ENCODE results near the gene SMIM43. TPM values are rescaled to one million over a fixed set of nuclear protein-coding genes. Genes with fewer than 3 reads are reported as not detected.
"Not testable (repeated sequence)": the region's sequence is repeated elsewhere in the genome, so short reads cannot be mapped to it uniquely, and the experiment has no call there.

The SMIM43 gene
- total and polyA plus RNA-seq, 4 donors: not detected

- DNase-seq (no peak), ATAC-seq (ENCODE audit: low FRiP score) (no peak)
- peaks cover 0 to 1% of the 10 kb centered on the region in 2 donors for H3K27me3 ChIP-seq (ENCODE audit: control insufficient read depth in 1 of 2, insufficient read depth in 2 of 2, low read length in 1 of 2)
- 88 to 91% methylated on average over 1 of the region's 1 CpG for WGBS, 2 donors
- intact Hi-C loops (cut with DNase I): no loop called here
- H3K4me3 ChIP-seq (ENCODE audit: low read length in 2 of 2): no peak overlapping the region
- no peaks in the 10 kb centered on the region for H3K4me1 ChIP-seq (ENCODE audit: control insufficient read depth in 1 of 2, insufficient read depth in 2 of 2, low read length in 2 of 2)
- no peaks in the 10 kb centered on the region for H3K36me3 ChIP-seq (ENCODE audit: control insufficient read depth in 1 of 2, insufficient read depth in 2 of 2, low read length in 1 of 2)
- no peaks in the 10 kb centered on the region for H3K9me3 ChIP-seq (ENCODE audit: control insufficient read depth, low read length)
- no peak overlapping the region for H3K27ac ChIP-seq (ENCODE audit: low read depth in 1 of 2, low read length in 2 of 2)
Observed at GRCh38 chr4:121771869-121772268, 6.9 kb upstream of the SMIM43 start.

- H3K36me3 ChIP-seq (ENCODE audit: control insufficient read depth in 1 of 2, insufficient read depth in 2 of 2, low read length in 1 of 2): no peaks in the 10 kb centered on the region
- H3K4me3 ChIP-seq (ENCODE audit: low read length in 2 of 2): no peak overlapping the region
- no peak overlapping the region for H3K27ac ChIP-seq (ENCODE audit: low read depth in 1 of 2, low read length in 2 of 2)
- no peaks in the 10 kb centered on the region for H3K4me1 ChIP-seq (ENCODE audit: control insufficient read depth in 1 of 2, insufficient read depth in 2 of 2, low read length in 2 of 2)
- no peaks in the 10 kb centered on the region for H3K27me3 ChIP-seq (ENCODE audit: control insufficient read depth in 1 of 2, insufficient read depth in 2 of 2, low read length in 1 of 2)
- no peaks in the 10 kb centered on the region for H3K9me3 ChIP-seq (ENCODE audit: control insufficient read depth, low read length)
- no peak for ATAC-seq (ENCODE audit: low FRiP score)
- WGBS, 2 donors: 94 to 95% methylated on average over 2 of the region's 2 CpGs
- DNase-seq: no peak
- intact Hi-C loops (cut with DNase I): no loop called here
Observed at GRCh38 chr4:121769341-121769740, 4.4 kb upstream of the SMIM43 start.

- intact Hi-C loops (cut with DNase I): no loop called here
- 89 to 92% methylated on average over 4 of the region's 4 CpGs for WGBS, 2 donors
- Histone ChIP-seq H3K4me3 (ENCODE audit: low read length in 2 of 2) (no peak overlapping the region), H3K27me3 (ENCODE audit: control insufficient read depth in 1 of 2, insufficient read depth in 2 of 2, low read length in 1 of 2) (no peaks in the 10 kb centered on the region), H3K27ac (ENCODE audit: low read depth in 1 of 2, low read length in 2 of 2) (no peak overlapping the region), H3K9me3 (ENCODE audit: control insufficient read depth, low read length) (no peaks in the 10 kb centered on the region), H3K4me1 (ENCODE audit: control insufficient read depth in 1 of 2, insufficient read depth in 2 of 2, low read length in 2 of 2) (no peaks in the 10 kb centered on the region), H3K36me3 (ENCODE audit: control insufficient read depth in 1 of 2, insufficient read depth in 2 of 2, low read length in 1 of 2) (no peaks in the 10 kb centered on the region)
- no peak for ATAC-seq (ENCODE audit: low FRiP score)
- no peak for DNase-seq
Observed at GRCh38 chr4:121767166-121767565, 2.2 kb upstream of the SMIM43 start.

GRCh38 chr4:121765971-121766538, 1.1 kb upstream of the SMIM43 start:
- Histone ChIP-seq H3K4me1 (ENCODE audit: control insufficient read depth in 1 of 2, insufficient read depth in 2 of 2, low read length in 2 of 2) (no peaks in the 10 kb centered on the region), H3K36me3 (ENCODE audit: control insufficient read depth in 1 of 2, insufficient read depth in 2 of 2, low read length in 1 of 2) (no peaks in the 10 kb centered on the region), H3K27me3 (ENCODE audit: control insufficient read depth in 1 of 2, insufficient read depth in 2 of 2, low read length in 1 of 2) (no peaks in the 10 kb centered on the region), H3K4me3 (ENCODE audit: low read length in 2 of 2) (no peak overlapping the region), H3K27ac (ENCODE audit: low read depth in 1 of 2, low read length in 2 of 2) (no peak overlapping the region), H3K9me3 (ENCODE audit: control insufficient read depth, low read length) (no peaks in the 10 kb centered on the region)
- no peak for ATAC-seq (ENCODE audit: low FRiP score)
- DNase-seq: no peak
- WGBS, 2 donors: 93 to 95% methylated on average over 9 of the region's 9 CpGs
- intact Hi-C loops (cut with DNase I): no loop called here

GRCh38 chr4:121765368-121765705, 373 bp upstream of the SMIM43 start:
- DNase-seq (no peak), ATAC-seq (ENCODE audit: low FRiP score) (no peak)
- no peaks in the 10 kb centered on the region for H3K9me3 ChIP-seq (ENCODE audit: control insufficient read depth, low read length)
- no peaks in the 10 kb centered on the region for H3K4me1 ChIP-seq (ENCODE audit: control insufficient read depth in 1 of 2, insufficient read depth in 2 of 2, low read length in 2 of 2)
- H3K4me3 ChIP-seq (ENCODE audit: low read length in 2 of 2): no peak overlapping the region
- 15 to 17% methylated on average over 16 of the region's 16 CpGs for WGBS, 2 donors
- intact Hi-C loops (cut with DNase I): no loop called here
- H3K36me3 ChIP-seq (ENCODE audit: control insufficient read depth in 1 of 2, insufficient read depth in 2 of 2, low read length in 1 of 2): no peaks in the 10 kb centered on the region
- H3K27me3 ChIP-seq (ENCODE audit: control insufficient read depth in 1 of 2, insufficient read depth in 2 of 2, low read length in 1 of 2): no peaks in the 10 kb centered on the region
- H3K27ac ChIP-seq (ENCODE audit: low read depth in 1 of 2, low read length in 2 of 2): no peak overlapping the region

- 15 to 16% methylated on average over 14 of the region's 14 CpGs for WGBS, 2 donors
- H3K4me1 ChIP-seq (ENCODE audit: control insufficient read depth in 1 of 2, insufficient read depth in 2 of 2, low read length in 2 of 2): no peaks in the 10 kb centered on the region
- H3K4me3 ChIP-seq (ENCODE audit: low read length in 2 of 2): no peak overlapping the region
- H3K36me3 ChIP-seq (ENCODE audit: control insufficient read depth in 1 of 2, insufficient read depth in 2 of 2, low read length in 1 of 2): no peaks in the 10 kb centered on the region
- H3K27me3 ChIP-seq (ENCODE audit: control insufficient read depth in 1 of 2, insufficient read depth in 2 of 2, low read length in 1 of 2): no peaks in the 10 kb centered on the region
- no peaks in the 10 kb centered on the region for H3K9me3 ChIP-seq (ENCODE audit: control insufficient read depth, low read length)
- intact Hi-C loops (cut with DNase I): no loop called here
- ATAC-seq (ENCODE audit: low FRiP score) (no peak), DNase-seq (no peak)
- H3K27ac ChIP-seq (ENCODE audit: low read depth in 1 of 2, low read length in 2 of 2): no peak overlapping the region
Observed at GRCh38 chr4:121764303-121764701, 662 bp downstream of the SMIM43 start.

- WGBS, 2 donors: 55 to 57% methylated on average over 3 of the region's 3 CpGs
- intact Hi-C loops (cut with DNase I): no loop called here
- no peaks in the 10 kb centered on the region for H3K36me3 ChIP-seq (ENCODE audit: control insufficient read depth in 1 of 2, insufficient read depth in 2 of 2, low read length in 1 of 2)
Observed at GRCh38 chr4:121760205-121760604, 4.8 kb downstream of the SMIM43 start.

GRCh38 chr4:121758925-121759568, 5.9 kb downstream of the SMIM43 start:
- no peak for DNase-seq
- no peak overlapping the region for H3K4me3 ChIP-seq (ENCODE audit: low read length in 2 of 2)
- no peak for ATAC-seq (ENCODE audit: low FRiP score)
- no peaks in the 10 kb centered on the region for H3K27me3 ChIP-seq (ENCODE audit: control insufficient read depth in 1 of 2, insufficient read depth in 2 of 2, low read length in 1 of 2)
- H3K9me3 ChIP-seq (ENCODE audit: control insufficient read depth, low read length): no peaks in the 10 kb centered on the region
- H3K27ac ChIP-seq (ENCODE audit: low read depth in 1 of 2, low read length in 2 of 2): no peak overlapping the region
- intact Hi-C loops (cut with DNase I): no loop called here
- H3K4me1 ChIP-seq (ENCODE audit: control insufficient read depth in 1 of 2, insufficient read depth in 2 of 2, low read length in 2 of 2): no peaks in the 10 kb centered on the region
- 81 to 87% methylated on average over 2 of the region's 2 CpGs for WGBS, 2 donors
- H3K36me3 ChIP-seq (ENCODE audit: control insufficient read depth in 1 of 2, insufficient read depth in 2 of 2, low read length in 1 of 2): no peaks in the 10 kb centered on the region

More at GRCh38 chr4:121760205-121760604, 4.8 kb downstream of the SMIM43 start:
- Histone ChIP-seq H3K4me1 (ENCODE audit: control insufficient read depth in 1 of 2, insufficient read depth in 2 of 2, low read length in 2 of 2) (no peaks in the 10 kb centered on the region), H3K27ac (ENCODE audit: low read depth in 1 of 2, low read length in 2 of 2) (no peak overlapping the region), H3K27me3 (ENCODE audit: control insufficient read depth in 1 of 2, insufficient read depth in 2 of 2, low read length in 1 of 2) (no peaks in the 10 kb centered on the region), H3K9me3 (ENCODE audit: control insufficient read depth, low read length) (no peaks in the 10 kb centered on the region), H3K4me3 (ENCODE audit: low read length in 2 of 2) (no peak overlapping the region)
- ATAC-seq (ENCODE audit: low FRiP score): no peak
- no peak for DNase-seq

- DNase-seq; H3K9me3 ChIP-seq (ENCODE audit: control insufficient read depth, low read length); H3K4me3 ChIP-seq (ENCODE audit: low read length in 2 of 2); H3K27ac ChIP-seq (ENCODE audit: low read depth in 1 of 2, low read length in 2 of 2); H3K36me3 ChIP-seq (ENCODE audit: control insufficient read depth in 1 of 2, insufficient read depth in 2 of 2, low read length in 1 of 2); H3K27me3 ChIP-seq (ENCODE audit: control insufficient read depth in 1 of 2, insufficient read depth in 2 of 2, low read length in 1 of 2); H3K4me1 ChIP-seq (ENCODE audit: control insufficient read depth in 1 of 2, insufficient read depth in 2 of 2, low read length in 2 of 2); ATAC-seq (ENCODE audit: low FRiP score); intact Hi-C loops (cut with DNase I): not testable (repeated sequence)
- WGBS, 2 donors: 80 to 84% methylated on average over 1 of the region's 1 CpG
Observed at GRCh38 chr4:121752142-121752541, 12.8 kb downstream of the SMIM43 start.
